A549 (cell line): ENCODE data around the gene LRRC7.

Source experiments
- FOSL2 ChIP-seq, 2 experiments: fragments of 450-650 bp in 1 of 2; fragments of >200 bp in 1 of 2; sonication (Bioruptor Twin) in 1 of 2; formaldehyde crosslinking; IDR thresholded peaks; 2 replicates each; pipeline versions ENCODE4 v1.5.0 to v1.6.1; 2016 to 2020; ENCODE audit warnings: mild to moderate bottlenecking in 1 of 2, moderate library complexity in 1 of 2
- KDM1A ChIP-seq: fragments of 200-600 bp; sonication (generic); IDR thresholded peaks from 2 replicates; pipeline ENCODE4 v1.6.1; 2016; ENCODE audit warnings: low read depth, mild to moderate bottlenecking
- MAFK ChIP-seq: fragments of 450-650 bp; IDR thresholded peaks from 2 replicates; pipeline ENCODE4 v1.6.1; 2014; ENCODE audit not compliant: partially characterized antibody
- POLR2A ChIP-seq: IDR thresholded peaks from 2 replicates; pipeline ENCODE4 v1.6.1; 2012; ENCODE audit warnings: mild to moderate bottlenecking, low read length
- RAD21 ChIP-seq, 2 experiments: fragments of >200 bp in 1 of 2; sonication (Bioruptor Twin) in 1 of 2; formaldehyde crosslinking in 1 of 2; IDR thresholded peaks in 1 of 2; conservative IDR thresholded peaks in 1 of 2; 2 replicates in 1 of 2; 3 replicates in 1 of 2; pipeline ENCODE4 v1.6.1; 2012 to 2018; ENCODE audit warnings: inconsistent platforms in 1 of 2
- TF ChIP-seq, protein P1 (sequence below): fragments of >200 bp; sonication (Bioruptor Twin); formaldehyde crosslinking; IDR thresholded peaks from 3 replicates; pipeline ENCODE4 v1.5.1; 2016
- TF ChIP-seq, protein P2 (sequence below): fragments of 150-350 bp; IDR thresholded peaks from 2 replicates; pipeline ENCODE4 v1.6.1; 2014; ENCODE audit warnings: low read depth, mild to moderate bottlenecking, low read length
- TF ChIP-seq, protein P3 (sequence below): fragments of 450-650 bp; IDR thresholded peaks from 2 replicates; pipeline ENCODE4 v1.6.1; 2014; ENCODE audit warnings: antibody characterized with exemption

DNA sequence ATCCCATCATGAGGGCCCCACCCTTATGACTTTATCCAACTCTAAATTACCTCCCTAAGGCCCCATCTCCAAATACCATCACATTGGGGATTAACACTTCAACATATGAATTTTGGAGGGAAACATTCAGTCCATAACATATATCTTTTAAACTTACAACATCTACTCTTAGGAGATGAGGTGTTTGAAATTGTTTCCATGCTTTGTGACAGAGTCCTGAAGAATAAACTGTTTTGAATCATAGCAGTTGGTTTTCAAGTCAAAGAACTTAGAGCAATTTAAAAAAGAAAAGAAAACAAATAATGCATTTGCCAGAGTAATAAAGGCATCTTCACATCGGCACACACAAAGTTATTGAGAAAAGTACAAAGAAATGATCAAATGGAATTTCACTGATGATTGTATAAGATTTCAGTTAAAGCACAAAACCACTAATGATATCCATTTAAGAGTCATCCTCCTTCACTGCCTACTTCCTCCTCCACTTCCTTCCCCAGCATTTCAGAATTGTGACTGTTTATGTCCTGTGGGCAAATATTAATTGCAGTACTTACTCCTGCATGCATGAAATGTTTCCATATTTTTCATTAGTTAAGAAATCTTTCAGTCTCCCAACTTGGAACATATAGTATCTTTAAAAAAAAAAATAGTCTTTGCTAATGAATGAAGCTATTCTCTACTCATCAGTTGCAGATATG is 435.6 kb downstream of the LRRC7 start:
- TF ChIP-seq POLR2A = no peak
- TF ChIP-seq KDM1A = no peak
- TF ChIP-seq, protein P1, sequence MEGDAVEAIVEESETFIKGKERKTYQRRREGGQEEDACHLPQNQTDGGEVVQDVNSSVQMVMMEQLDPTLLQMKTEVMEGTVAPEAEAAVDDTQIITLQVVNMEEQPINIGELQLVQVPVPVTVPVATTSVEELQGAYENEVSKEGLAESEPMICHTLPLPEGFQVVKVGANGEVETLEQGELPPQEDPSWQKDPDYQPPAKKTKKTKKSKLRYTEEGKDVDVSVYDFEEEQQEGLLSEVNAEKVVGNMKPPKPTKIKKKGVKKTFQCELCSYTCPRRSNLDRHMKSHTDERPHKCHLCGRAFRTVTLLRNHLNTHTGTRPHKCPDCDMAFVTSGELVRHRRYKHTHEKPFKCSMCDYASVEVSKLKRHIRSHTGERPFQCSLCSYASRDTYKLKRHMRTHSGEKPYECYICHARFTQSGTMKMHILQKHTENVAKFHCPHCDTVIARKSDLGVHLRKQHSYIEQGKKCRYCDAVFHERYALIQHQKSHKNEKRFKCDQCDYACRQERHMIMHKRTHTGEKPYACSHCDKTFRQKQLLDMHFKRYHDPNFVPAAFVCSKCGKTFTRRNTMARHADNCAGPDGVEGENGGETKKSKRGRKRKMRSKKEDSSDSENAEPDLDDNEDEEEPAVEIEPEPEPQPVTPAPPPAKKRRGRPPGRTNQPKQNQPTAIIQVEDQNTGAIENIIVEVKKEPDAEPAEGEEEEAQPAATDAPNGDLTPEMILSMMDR = no peak
- TF ChIP-seq, protein P2, sequence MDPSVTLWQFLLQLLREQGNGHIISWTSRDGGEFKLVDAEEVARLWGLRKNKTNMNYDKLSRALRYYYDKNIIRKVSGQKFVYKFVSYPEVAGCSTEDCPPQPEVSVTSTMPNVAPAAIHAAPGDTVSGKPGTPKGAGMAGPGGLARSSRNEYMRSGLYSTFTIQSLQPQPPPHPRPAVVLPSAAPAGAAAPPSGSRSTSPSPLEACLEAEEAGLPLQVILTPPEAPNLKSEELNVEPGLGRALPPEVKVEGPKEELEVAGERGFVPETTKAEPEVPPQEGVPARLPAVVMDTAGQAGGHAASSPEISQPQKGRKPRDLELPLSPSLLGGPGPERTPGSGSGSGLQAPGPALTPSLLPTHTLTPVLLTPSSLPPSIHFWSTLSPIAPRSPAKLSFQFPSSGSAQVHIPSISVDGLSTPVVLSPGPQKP = no peak
- TF ChIP-seq MAFK = no peak
- no peak for TF ChIP-seq FOSL2 (IDR thresholded peaks at IDR 0.05)
- no peak for TF ChIP-seq FOSL2 (CRISPR knock-in tag; IDR thresholded peaks at IDR 0.05)
- TF ChIP-seq, protein P3, sequence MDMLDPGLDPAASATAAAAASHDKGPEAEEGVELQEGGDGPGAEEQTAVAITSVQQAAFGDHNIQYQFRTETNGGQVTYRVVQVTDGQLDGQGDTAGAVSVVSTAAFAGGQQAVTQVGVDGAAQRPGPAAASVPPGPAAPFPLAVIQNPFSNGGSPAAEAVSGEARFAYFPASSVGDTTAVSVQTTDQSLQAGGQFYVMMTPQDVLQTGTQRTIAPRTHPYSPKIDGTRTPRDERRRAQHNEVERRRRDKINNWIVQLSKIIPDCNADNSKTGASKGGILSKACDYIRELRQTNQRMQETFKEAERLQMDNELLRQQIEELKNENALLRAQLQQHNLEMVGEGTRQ = no peak
- TF ChIP-seq RAD21 (conservative IDR thresholded peaks at IDR 0.05 in 1 of 2, IDR thresholded peaks at IDR 0.05 in 1 of 2) = no peak
